Measurements from ENCODE around the gene UMPS. TPM values are rescaled to one million over a fixed set of nuclear protein-coding genes. Genes with fewer than 3 reads are reported as not detected.
"Not testable (repeated sequence)": the region's sequence is repeated elsewhere in the genome, so short reads cannot be mapped to it uniquely, and the experiment has no call there.

UMPS gene
- total RNA-seq, 1 donor from 2014 or later: 39.3 TPM

DNA sequence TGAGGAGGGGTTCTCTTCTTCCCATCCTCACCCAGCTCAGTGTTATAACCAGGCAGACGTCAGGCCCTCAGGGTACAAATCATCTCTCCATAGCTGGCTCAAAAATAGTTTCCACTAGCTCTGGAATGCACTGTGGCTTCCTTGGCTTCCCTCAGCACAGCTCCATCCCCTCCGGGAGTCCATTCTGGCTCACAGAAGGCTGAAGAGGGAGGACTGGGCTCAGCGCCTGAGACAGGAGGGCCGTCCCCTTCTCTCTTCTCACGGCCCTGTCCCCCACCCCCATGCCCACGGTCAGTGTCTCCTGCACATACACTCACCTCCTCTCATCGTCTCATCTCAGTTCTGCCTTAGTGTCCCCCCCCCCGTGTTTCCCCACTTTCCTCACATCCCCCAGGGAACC is 50.1 kb downstream of the UMPS start:
- no peak for DNase-seq (ENCODE audit: low read depth)

GRCh38 chr3:124780761-124781475 is 50.7 kb downstream of the UMPS start:
- peak; percentile 55 for DNase-seq (ENCODE audit: low read depth)

- DNase-seq (ENCODE audit: low read depth): no peak
Observed at GRCh38 chr3:124781476-124782376, 51.5 kb downstream of the UMPS start.

DNA sequence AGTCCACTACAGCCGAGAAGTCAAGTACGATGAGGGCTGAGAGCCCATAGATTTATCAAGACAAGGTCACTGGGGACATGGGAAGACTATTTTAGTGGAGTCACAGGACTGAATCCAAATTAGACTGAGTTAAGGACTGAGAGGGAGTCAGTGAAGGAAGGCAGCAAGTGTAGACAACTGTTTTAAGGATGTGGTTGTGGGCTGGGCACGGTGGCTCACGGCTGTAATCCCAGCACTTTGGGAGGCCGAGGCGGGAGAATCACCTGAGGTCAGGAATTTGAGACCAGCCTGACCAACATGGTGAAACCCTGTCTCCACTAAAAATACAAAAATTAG is 52.1 kb downstream of the UMPS start:
- DNase-seq (ENCODE audit: low read depth): not testable (repeated sequence)

- no peak for DNase-seq (ENCODE audit: low read depth)
Observed at GRCh38 chr3:124783696-124784095, 53.4 kb downstream of the UMPS start.

DNA sequence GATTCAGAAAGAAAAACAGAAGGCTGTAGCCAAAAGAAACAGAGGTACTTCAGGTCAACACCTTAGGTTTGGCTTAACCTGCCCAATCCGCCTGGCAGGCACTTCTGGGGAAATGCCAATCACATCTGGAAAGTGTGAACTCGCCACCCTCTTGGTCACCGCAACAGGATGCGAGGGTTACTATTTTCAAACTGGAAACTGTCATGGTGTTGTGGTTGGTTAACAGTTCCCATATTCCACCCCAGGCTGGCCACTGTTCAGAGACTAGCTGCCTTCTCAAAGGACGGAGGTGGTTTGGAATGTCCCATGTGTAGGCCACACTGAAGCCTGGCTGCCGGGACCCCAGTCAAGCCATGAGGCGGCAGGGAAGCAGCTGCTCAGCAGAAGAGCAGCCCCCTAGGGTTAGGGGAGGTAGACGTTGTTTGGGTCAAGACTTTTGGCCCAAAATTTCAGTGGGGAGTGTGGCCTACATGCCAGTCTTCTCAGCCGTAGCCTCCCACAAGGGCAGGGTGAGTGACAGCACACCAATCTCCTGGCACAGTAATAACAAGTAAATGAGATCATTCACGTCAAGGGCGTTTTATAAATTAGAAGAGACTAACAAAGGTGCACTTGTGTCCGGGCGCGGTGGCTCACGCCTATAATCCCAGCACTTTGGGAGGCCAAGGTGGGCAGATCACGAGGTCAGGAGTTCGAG is 54.6 kb downstream of the UMPS start:
- DNase-seq (ENCODE audit: low read depth): peak; percentile 64

- DNase-seq (ENCODE audit: low read depth): no peak
Observed at GRCh38 chr3:124785973-124786372, 55.7 kb downstream of the UMPS start.

- DNase-seq (ENCODE audit: low read depth): peak; percentile 51
Observed at GRCh38 chr3:124786511-124787241, 56.4 kb downstream of the UMPS start.

DNA sequence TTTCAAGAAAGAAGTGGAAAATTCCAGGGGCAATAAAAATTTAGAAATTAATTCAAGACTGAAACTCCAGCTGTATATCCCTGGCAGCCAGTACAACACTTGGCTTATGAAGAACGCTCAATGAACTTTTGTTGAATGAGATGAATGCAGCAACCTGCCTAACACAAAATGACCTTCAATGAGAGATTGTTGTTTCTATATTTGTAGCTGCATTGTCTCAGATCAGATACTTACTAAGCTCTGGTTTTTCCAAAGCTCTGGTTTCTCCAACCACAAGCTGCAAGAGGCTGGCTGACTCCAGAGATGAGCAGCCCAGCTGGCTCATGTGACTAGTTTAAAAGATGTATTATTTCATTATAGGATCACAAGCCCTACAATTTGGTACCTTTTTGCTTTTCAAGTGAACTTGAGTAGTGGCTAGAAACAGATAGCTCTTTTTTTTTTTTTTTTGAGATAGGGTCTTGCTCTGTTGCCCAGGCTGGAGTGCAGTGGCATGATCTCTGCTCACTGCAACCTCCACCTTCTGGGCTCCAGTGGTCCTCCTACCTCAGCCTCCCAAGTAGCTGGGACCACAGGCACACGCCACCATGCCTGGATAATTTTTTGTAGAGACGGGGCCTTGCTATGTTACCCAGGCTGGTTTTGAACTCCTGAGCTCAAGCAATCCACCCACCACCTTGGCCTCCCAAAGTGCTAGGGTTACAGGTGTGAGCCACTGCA is 57.4 kb downstream of the UMPS start:
- peak; percentile 45 for DNase-seq (ENCODE audit: low read depth)

DNA sequence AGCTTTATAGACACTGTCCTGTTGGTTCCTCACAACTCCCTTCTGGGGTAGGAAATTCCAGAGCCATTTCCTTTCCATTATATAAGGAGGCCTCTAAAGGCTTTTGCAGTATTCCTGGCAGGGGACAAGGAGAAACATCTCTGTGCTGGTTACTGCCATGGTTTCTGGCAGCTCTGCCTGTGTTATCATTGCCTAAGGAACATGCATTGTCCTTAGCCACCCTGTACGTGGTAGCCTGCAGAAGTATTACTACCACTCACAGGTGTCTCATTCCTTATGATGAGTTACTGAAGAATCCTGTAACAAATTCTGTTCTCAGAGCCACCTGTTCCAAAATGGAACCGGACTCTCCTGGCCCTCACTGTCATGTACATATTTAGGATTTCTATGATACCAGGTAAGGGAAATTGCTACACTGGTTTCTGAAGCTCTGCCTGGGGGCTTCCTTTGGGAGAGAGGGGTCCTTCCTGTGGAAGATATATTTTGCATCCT is 58.0 kb downstream of the UMPS start:
- DNase-seq (ENCODE audit: low read depth): no peak

- DNase-seq (ENCODE audit: low read depth): not testable (repeated sequence)
Observed at GRCh38 chr3:124789103-124789502, 58.9 kb downstream of the UMPS start.

GRCh38 chr3:124791142-124791541 is 60.9 kb downstream of the UMPS start:
- no peak for DNase-seq (ENCODE audit: low read depth)

DNA sequence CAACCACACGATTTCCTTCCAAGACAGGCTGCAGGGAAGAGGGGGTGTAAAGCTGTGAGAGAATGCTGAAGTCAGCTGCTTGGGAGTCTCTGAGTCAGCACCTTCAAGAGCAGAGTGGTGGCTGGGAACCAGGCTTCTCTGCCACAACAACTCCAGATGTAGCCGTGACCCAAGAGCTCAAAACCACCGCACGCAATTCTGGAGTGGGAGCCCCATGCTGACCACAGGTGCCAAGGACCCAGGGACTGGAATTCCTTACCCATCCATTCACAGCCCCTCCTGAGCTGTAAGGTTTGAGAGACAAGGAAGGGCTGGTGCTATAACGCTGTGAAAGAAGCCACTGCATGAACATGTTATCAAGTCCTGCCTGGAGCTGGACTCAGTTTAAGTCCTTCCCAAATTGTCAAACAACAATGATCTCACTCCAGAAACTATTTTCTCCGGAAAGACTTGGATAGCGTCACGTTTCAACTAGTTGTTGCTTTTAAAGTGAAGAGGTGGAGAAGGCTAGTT is 61.4 kb downstream of the UMPS start:
- DNase-seq (ENCODE audit: low read depth): peak; percentile 93

- DNase-seq (ENCODE audit: low read depth): no peak
Observed at GRCh38 chr3:124792341-124793040, 62.2 kb downstream of the UMPS start.

- no peak for DNase-seq (ENCODE audit: low read depth)
Observed at GRCh38 chr3:124793054-124793739, 62.9 kb downstream of the UMPS start.

GRCh38 chr3:124796477-124796876 is 66.2 kb downstream of the UMPS start:
- DNase-seq (ENCODE audit: low read depth): no peak

DNA sequence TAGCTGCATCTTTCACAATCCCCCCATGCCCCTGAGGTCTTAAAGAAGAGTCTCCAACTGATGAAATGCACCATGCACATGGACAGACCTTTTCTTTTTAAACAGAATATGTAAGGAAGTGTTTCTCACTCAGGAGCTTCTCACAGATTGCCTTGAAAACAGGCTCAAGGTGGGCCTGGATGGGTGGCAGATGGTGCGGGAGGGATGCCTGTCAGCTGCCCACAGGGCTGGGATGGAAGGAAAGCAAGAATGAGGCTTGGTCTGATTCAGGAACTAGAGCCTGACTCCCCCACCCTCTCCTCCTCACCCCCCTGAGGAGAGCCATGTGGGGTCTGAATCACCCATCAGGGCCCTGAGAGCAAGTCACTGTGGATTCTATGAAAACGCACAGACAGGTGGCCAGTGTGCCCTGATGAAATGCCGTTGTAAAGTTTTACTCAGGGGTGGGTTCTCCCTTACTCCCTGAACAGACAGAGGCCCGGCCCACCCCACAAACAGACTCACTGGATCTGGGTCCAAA is 67.2 kb downstream of the UMPS start:
- no peak for DNase-seq (ENCODE audit: low read depth)

All from renal cortical epithelial cell (primary cell).